Hepatocyte (in vitro differentiated cells): ENCODE measurements around the gene PIM1. TPM values are rescaled to one million over a fixed set of nuclear protein-coding genes. Genes with fewer than 3 reads are reported as not detected.

ENCODE experiments used
- DNase-seq: peaks from one replicate; pipeline ENCODE4 v3.0.0-alpha.2; 2016; ENCODE audit warnings: low spot score
- H2AFZ ChIP-seq: fragments of 200-600 bp; sonication (generic); 2 replicates; pipeline ENCODE4 v1.6.0; 2016; ENCODE audit warnings: antibody characterized with exemption, mild to moderate bottlenecking
- H3K27ac ChIP-seq: fragments of 200-600 bp; sonication (generic); 2 replicates; pipeline ENCODE4 v1.5.1; 2016; ENCODE audit warnings: mild to moderate bottlenecking
- H3K27me3 ChIP-seq: fragments of 200-600 bp; sonication (generic); 2 replicates; pipeline ENCODE4 v1.6.1; 2016
- H3K36me3 ChIP-seq: fragments of 200-600 bp; sonication (generic); replicated peaks from 2 replicates; pipeline ENCODE4 v1.5.1; 2016; ENCODE audit warnings: low read depth; ENCODE audit not compliant: insufficient read depth
- H3K4me1 ChIP-seq: fragments of 200-600 bp; sonication (generic); 2 replicates; pipeline ENCODE4 v1.5.1; 2016; ENCODE audit warnings: mild to moderate bottlenecking, moderate library complexity; ENCODE audit not compliant: insufficient read depth
- H3K4me2 ChIP-seq: fragments of 200-600 bp; sonication (generic); 2 replicates; pipeline ENCODE4 v1.6.0; 2016
- H3K4me3 ChIP-seq: fragments of 200-600 bp; sonication (generic); 2 replicates; pipeline ENCODE4 v1.5.1; 2016; ENCODE audit warnings: mild to moderate bottlenecking
- H3K79me2 ChIP-seq: fragments of 200-600 bp; sonication (generic); 2 replicates; pipeline ENCODE4 v1.6.0; 2017; ENCODE audit warnings: mild to moderate bottlenecking
- H3K9me2 ChIP-seq: fragments of 200-600 bp; sonication (generic); replicated peaks from 2 replicates; pipeline ENCODE4 v1.6.0; 2017; ENCODE audit warnings: mild to moderate bottlenecking; ENCODE audit not compliant: insufficient read depth
- H3K9me3 ChIP-seq: fragments of 200-600 bp; sonication (generic); 2 replicates; pipeline ENCODE4 v1.5.1; 2016; ENCODE audit warnings: low read depth, mild to moderate bottlenecking
- H4K20me1 ChIP-seq: fragments of 200-600 bp; sonication (generic); 2 replicates; pipeline ENCODE4 v1.6.0; 2016; ENCODE audit warnings: mild to moderate bottlenecking; ENCODE audit not compliant: insufficient read depth, poor library complexity, severe bottlenecking
- CTCF ChIP-seq: fragments of 200-600 bp; sonication (generic); IDR thresholded peaks from 2 replicates; pipeline ENCODE4 v1.5.1; 2016; ENCODE audit warnings: antibody characterized with exemption, mild to moderate bottlenecking; ENCODE audit not compliant: poor library complexity
- EZH2 ChIP-seq: fragments of 200-600 bp; sonication (generic); IDR thresholded peaks from 2 replicates; pipeline ENCODE4 v1.6.1; 2016; ENCODE audit warnings: antibody characterized with exemption, mild to moderate bottlenecking, borderline replicate concordance
- EZH2phosphoT487 ChIP-seq: fragments of 200-600 bp; sonication (generic); IDR thresholded peaks from one replicate; pipeline ENCODE4 v1.6.1; 2018; ENCODE audit warnings: antibody characterized with exemption, mild to moderate bottlenecking, low read depth, moderate library complexity; ENCODE audit not compliant: unreplicated experiment, severe bottlenecking
- WGBS: methylation state at CpG from one replicate; pipeline ENCODE4 v1.1.6; 2016; ENCODE audit warnings: low lambda C conversion rate; ENCODE audit errors: missing lambda C conversion rate; 5-methylcytosine and 5-hydroxymethylcytosine counted together
- polyA plus RNA-seq: library from polyadenylated mRNA; unstranded; fragments of >200 nt; fragmentation: Nextera tagmentation; extraction: Ambion mirVana; gene quantifications from 2 replicates; pipeline ENCODE4 v1.2.1, GENCODE V29; 2016
- total RNA-seq: library from RNA; depleted of rRNA; stranded (reverse); fragments of >200 nt; gene quantifications from 2 replicates; pipeline ENCODE4 v1.2.3, GENCODE V29; 2014

The PIM1 gene
- total and polyA plus RNA-seq, 2 experiments from 2014 or later, result 71.3 to 99.1 TPM

- WGBS, result 97% methylated on average over 15 of the region's 15 CpGs
- H2AFZ ChIP-seq, result no peak overlapping the region
- H3K9me2 ChIP-seq, result no peaks in the 10 kb centered on the region
- H3K79me2 ChIP-seq, result no peaks in the 10 kb centered on the region
- no peak overlapping the region for H3K27ac ChIP-seq
- H3K4me2 ChIP-seq, result no peak overlapping the region
- H3K4me3 ChIP-seq, result no peak overlapping the region
- DNase-seq, result no peak
- no peaks in the 10 kb centered on the region for H4K20me1 ChIP-seq
- TF ChIP-seq EZH2phosphoT487 (no peak), CTCF (no peak), EZH2 (no peak)
- no peaks in the 10 kb centered on the region for H3K36me3 ChIP-seq
- H3K9me3 ChIP-seq, result no peaks in the 10 kb centered on the region
- H3K4me1 ChIP-seq, result peaks cover 43% of the 10 kb centered on the region
- H3K27me3 ChIP-seq, result no peaks in the 10 kb centered on the region
These were observed 45.8 kb upstream of the PIM1 start for GRCh38 chr6:37123957-37124729.

GRCh38 chr6:37125774-37126492 lies 44.0 kb upstream of the PIM1 start:
- 10% methylated on average over 17 of the region's 20 CpGs for WGBS
- H3K9me2 ChIP-seq, result no peaks in the 10 kb centered on the region
- peak overlapping the region; percentile 75 for H3K4me2 ChIP-seq
- no peaks in the 10 kb centered on the region for H3K36me3 ChIP-seq
- DNase-seq, result peak; percentile 49
- peaks cover 58% of the 10 kb centered on the region for H3K4me1 ChIP-seq
- H4K20me1 ChIP-seq, result no peaks in the 10 kb centered on the region
- TF ChIP-seq EZH2 (no peak), CTCF (no peak), EZH2phosphoT487 (no peak)
- H3K4me3 ChIP-seq, result no peak overlapping the region
- no peaks in the 10 kb centered on the region for H3K79me2 ChIP-seq
- H3K27me3 ChIP-seq, result no peaks in the 10 kb centered on the region
- peak overlapping the region; percentile 95 for H3K27ac ChIP-seq
- H3K9me3 ChIP-seq, result no peaks in the 10 kb centered on the region
- peak overlapping the region; percentile 49 for H2AFZ ChIP-seq

- Histone ChIP-seq H3K9me2 (no peaks in the 10 kb centered on the region), H3K36me3 (no peaks in the 10 kb centered on the region), H3K9me3 (no peaks in the 10 kb centered on the region), H3K4me1 (peaks cover 64% of the 10 kb centered on the region), H4K20me1 (no peaks in the 10 kb centered on the region), H3K79me2 (no peaks in the 10 kb centered on the region), H3K27me3 (no peaks in the 10 kb centered on the region), H3K27ac (peak overlapping the region; percentile 95), H3K4me3 (no peak overlapping the region), H3K4me2 (peak overlapping the region; percentile 75), H2AFZ (peak overlapping the region; percentile 49)
- DNase-seq, result peak; percentile 34
- TF ChIP-seq EZH2 (no peak), CTCF (no peak), EZH2phosphoT487 (no peak)
- WGBS, result 28% methylated on average over 6 of the region's 6 CpGs
These were observed 43.4 kb upstream of the PIM1 start for GRCh38 chr6:37126493-37126958.
